Inflammatory macrophage (primary cell): ENCODE data around the gene PSAP.
A peak's percentile ranks its signal among the peaks of the same experiment; 100 is the strongest.

ENCODE experiments used
- DNase-seq, 2 donors: peaks; one replicate each; pipeline ENCODE4 v3.0.0-alpha.2; 2020 to 2022

Gene PSAP

GRCh38 chr10:71806704-71807556 lies 44.1 kb downstream of the PSAP start:
- DNase-seq, result no peak

DNA sequence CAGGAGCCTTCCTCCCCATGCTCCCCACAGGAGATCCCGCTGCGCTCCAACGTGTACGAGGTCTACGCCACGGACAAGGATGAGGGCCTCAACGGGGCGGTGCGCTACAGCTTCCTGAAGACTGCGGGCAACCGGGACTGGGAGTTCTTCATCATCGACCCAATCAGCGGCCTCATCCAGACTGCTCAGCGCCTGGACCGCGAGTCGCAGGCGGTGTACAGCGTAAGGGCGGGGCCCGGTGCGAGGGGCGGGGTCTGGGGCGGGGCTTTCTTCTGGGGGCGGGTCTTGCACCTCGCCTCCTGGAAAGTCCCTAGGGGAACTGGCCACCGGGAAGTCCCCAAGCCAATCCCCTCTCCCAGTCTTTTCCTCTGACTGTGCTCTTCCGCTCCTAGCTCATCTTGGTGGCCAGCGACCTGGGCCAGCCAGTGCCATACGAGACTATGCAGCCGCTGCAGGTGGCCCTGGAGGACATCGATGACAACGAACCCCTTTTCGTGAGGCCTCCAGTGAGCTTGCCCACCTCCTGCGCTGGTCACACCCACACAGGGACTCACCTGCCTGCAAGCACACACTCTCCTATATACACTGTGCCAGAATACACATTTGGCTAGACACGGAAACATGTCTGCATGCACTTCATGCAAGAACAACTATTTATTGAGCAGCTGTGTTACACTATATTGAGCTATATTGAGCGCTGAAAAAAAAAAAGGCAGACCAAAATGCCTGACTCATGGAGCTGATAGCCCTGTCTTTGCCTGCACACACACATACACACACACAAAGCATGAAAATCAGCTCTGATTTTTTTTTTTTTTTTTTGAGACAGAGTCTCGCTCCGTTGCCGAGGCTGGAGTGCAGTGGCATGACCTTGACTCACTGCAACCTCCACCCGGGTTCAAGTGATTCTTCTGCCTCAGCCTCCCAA lies 45.0 kb downstream of the PSAP start:
- DNase-seq, result peak; percentile 67 to 78

GRCh38 chr10:71804077-71804476 lies 47.0 kb downstream of the PSAP start:
- peak; percentile 66 to 67 for DNase-seq

DNA sequence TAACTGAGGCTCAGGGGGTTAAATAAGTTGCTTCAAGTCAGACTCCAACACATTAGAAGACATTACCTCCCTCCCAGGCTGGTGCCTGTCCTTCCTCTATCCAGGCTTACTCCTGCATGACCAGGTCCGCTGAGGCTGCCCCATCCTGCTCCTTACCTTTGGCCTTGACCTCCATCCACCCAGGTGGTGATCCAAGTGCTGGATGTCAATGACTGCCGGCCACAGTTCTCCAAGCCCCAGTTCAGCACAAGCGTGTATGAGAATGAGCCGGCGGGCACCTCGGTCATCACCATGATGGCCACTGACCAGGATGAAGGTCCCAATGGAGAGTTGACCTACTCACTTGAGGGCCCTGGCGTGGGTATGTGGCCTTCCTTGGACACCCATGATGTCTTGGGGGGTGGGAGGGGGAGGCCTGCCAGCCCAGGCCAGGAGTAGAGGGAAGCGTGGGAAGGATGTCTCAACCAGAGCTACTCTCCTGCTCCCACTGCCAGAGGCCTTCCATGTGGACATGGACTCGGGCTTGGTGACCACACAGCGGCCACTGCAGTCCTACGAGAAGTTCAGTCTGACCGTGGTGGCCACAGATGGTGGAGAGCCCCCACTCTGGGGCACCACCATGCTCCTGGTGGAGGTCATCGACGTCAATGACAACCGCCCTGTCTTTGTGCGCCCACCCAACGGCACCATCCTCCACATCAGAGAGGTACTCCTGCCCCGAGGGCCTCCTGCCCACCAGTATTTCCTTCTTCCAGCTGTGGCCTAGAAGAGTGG lies 48.1 kb downstream of the PSAP start:
- no peak for DNase-seq

- no peak for DNase-seq
Measured at GRCh38 chr10:71802235-71802634, 48.8 kb downstream of the PSAP start.

DNA sequence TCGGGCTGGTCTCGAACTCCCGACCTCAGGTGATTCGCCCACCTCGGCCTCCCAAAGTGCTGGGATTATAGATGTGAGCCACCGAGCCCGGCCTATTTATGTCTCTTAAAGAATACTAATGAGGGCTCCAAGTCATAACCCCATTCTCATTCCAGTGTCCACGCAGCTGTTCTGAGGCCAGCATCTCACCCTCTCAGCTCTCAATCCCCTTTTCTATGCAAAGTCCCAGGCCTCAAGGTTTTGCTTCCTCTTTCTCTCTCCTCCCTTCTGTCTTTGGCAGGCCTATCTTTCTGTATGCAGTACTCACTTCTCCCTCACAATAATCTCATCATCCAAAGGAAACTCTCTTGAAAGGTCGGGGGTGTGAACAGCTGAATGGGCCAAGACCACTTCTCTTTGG lies 49.7 kb downstream of the PSAP start:
- DNase-seq, result no peak

DNA sequence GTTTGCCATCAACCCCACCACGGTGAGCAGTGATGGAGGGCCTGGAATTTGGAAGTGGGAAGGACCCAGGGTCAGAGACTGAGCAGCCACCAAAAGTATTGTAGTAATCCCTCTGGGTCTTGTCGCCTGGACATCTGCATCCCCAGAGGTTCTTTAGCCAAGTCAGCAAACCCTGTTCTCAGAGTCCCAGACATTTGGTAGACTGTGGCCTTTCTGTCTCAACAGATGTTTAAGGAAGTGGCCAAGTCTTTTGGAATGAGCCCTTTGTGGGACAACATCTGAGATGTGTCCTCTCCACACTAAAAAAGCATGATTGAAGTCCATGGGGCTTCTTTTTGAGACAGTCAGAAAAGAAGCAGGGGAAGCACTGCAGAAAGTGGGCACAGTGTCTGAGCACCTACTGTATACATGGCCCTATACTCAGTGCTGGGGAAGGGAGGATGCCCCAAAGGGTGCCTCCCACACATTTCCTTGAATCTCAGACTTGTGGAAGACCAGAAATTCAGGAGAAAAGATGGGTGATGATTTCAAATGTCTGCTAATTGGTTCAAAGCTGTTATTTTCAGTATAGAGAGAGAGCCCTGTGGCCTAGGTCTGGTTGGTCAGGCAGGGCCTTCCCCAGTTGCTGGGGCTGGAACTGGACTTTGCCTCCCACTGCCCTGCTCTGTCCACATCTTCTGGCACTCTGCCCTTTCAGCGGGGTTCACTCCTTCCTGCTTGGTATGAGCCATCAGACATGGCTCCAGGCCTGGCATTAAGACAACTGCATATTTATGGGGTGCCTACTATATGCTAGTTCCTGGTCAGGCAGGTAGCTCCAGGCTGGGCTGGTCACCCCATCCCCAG lies 51.2 kb downstream of the PSAP start:
- peak; percentile 49 to 64 for DNase-seq

GRCh38 chr10:71799112-71799511 lies 51.9 kb downstream of the PSAP start:
- DNase-seq, result no peak

DNA sequence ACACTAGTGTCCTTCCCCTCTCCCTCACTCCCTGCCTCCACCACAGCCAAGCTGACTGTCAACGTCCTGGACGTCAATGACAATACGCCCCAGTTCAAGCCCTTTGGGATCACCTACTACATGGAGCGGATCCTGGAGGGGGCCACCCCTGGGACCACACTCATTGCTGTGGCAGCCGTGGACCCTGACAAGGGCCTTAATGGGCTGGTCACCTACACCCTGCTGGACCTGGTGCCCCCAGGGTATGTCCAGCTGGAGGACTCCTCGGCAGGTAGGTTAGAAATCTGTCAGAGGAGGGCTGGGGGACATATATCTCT lies 52.8 kb downstream of the PSAP start:
- DNase-seq, result no peak

GRCh38 chr10:71797533-71798307 lies 53.3 kb downstream of the PSAP start:
- peak; percentile 50 to 77 for DNase-seq

GRCh38 chr10:71796749-71797405 lies 54.2 kb downstream of the PSAP start:
- DNase-seq, result no peak

- peak in 1 of 2 donors; percentile 34 for DNase-seq
Measured at GRCh38 chr10:71795248-71795647, 55.8 kb downstream of the PSAP start.

DNA sequence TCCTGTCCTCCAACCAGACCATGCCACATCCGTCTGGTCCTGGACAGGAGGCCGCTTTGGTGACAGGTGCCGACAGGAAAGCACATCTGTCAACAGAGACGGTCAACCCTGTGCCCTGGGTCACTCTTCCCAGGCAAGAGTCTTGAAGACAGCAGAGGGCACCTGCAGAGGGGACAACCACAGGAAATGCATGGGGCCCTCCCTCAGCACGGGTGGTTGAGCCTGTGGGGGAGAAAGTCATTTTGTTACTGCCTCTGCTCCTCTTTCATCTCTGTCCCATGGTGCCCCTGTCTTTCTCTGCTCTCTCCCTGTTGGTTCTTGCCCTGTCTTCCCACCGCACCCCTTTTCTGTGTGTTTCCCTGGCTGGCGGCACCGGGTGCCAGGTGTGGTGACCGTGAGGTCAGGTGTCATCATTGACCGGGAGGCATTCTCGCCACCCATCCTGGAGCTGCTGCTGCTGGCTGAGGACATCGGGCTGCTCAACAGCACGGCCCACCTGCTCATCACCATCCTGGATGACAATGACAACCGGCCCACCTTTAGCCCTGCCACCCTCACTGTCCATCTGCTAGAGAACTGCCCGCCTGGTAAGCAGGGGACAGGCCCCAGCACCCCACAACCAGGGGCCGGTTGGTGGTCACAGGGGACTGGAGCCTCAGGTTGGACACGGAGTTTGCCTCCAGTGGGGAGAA lies 60.2 kb downstream of the PSAP start:
- DNase-seq, result no peak

- DNase-seq, result no peak
Measured at GRCh38 chr10:71789871-71790270, 61.2 kb downstream of the PSAP start.

DNA sequence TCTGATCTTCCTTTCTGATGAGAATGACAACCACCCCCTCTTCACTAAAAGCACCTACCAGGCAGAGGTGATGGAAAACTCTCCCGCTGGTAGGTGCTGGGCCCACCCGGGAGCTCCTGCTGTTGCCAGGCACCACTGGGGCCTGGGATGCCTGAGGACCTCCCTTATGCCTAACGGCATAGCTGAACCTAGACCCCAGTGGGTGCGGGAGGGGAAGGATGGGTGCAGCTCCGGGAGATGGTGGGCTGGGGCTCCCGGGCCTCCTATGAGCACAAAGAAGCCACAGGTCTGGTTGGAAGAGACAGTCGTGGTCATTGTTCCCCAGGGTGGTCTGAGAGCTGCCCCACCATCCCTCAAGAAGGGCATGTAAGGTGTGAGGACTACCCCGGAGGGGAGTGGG lies 62.1 kb downstream of the PSAP start:
- no peak for DNase-seq

DNA sequence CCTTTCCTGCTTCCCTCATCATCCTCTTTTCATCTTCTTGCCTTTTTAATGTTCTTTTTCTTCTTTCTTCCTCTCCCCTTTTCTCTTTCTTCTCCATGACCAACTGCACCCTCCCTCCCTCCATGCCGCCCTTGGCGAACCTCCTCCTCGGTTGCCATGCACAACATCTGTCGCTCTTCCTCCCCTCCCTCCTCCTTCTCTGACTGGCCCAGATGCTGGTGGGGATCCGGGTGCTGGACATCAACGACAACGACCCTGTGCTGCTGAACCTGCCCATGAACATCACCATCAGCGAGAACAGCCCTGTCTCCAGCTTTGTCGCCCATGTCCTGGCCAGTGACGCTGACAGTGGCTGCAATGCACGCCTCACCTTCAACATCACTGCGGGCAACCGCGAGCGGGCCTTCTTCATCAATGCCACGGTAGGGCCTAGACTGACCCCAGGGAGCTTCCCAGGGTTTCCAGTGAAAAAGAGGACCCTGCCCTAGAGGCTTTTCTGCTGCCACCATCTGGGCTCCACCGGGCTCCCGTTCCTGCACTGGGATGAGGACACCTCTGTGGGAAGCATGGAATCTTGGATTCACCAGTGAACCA lies 66.3 kb downstream of the PSAP start:
- DNase-seq, result no peak

- no peak for DNase-seq
Measured at GRCh38 chr10:71783917-71784678, 67.0 kb downstream of the PSAP start.

DNA sequence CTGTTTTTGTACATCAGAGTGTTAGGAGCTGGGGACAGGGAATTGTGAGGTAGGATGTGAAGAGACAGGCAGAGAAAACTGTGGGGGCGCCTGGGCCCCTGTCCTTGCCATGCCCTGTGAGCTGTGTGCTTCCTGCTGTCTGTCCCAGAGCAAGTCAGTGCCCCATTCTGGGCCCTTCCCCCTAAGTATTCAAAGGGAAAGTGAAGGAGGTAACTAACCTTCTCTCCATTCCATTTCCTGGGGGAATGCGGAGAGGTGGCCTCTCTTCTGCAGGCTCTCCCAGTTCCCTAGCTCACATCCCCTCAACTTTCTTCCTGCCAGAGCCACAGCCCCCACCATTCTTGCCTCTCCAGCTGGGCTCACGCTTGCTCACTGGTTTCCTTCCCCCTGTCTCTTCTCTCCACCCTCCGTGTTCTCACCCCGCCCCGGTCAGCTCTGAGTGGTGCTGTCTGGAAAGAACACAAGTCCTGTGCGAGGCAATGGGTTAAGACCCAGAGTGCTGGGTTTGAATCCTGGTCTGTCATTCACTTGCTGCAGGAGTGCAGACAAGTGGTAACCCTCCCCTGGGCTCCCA lies 68.0 kb downstream of the PSAP start:
- DNase-seq, result peak; percentile 27 to 45
